ENCODE results near the gene MAP7.

Gene MAP7

GRCh38 chr6:136303516-136303915 lies 246.7 kb downstream of the MAP7 start:
- DNase-seq (ENCODE audit: extremely low read depth, low read depth), result no peak
- TF ChIP-seq CTCF (IDR thresholded peaks at IDR 0.05; ENCODE audit: low read depth, low read length), result no peak

DNA sequence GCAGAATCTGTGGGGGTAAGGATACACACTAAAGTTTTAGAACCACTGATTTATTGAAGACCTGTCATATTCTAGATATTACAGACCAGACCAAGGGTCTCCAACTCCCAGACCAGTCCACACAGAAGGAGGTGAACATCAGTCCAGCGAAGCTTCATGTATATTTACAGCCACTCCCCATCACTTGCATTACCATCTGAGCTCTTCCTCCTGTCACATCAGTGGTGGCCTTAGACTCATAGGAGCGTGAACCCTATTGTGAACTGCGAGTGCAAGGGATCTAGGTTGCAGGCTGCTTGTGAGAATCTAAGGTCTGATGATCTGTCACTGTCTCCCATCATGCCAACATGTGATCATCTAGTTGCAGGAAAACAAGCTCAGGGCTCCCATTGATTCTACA lies 255.6 kb downstream of the MAP7 start:
- DNase-seq (ENCODE audit: extremely low read depth, low read depth), result no peak
- no peak for TF ChIP-seq CTCF (IDR thresholded peaks at IDR 0.05; ENCODE audit: low read depth, low read length)
